Measurements from ENCODE around the gene TMA7B. TPM values are rescaled to one million over a fixed set of nuclear protein-coding genes. Genes with fewer than 3 reads are reported as not detected.

Gene TMA7B
- total and polyA plus RNA-seq, 2 of the 4 experiments (the other 2 are of a cell fraction), result not detected

GRCh38 chr22:40004836-40005235, 44.6 kb downstream of the TMA7B start:
- Histone ChIP-seq H4K5ac (ENCODE audit: low read depth, low read length) (no peak overlapping the region), H2BK5ac (ENCODE audit: low read depth, low read length, poor library complexity, severe bottlenecking) (no peak overlapping the region), H2BK120ac (ENCODE audit: low read depth, low read length) (no peak overlapping the region), H3K27me3 (ENCODE audit: control insufficient read depth, insufficient read depth, low read length) (peaks cover 61% of the 10 kb centered on the region), H3K9me1 (ENCODE audit: insufficient read depth, low read length) (no peaks in the 10 kb centered on the region), H2AFZ (replicated peaks; ENCODE audit: low read length, poor library complexity) (no peak overlapping the region), H4K20me1 (ENCODE audit: insufficient read depth, low read length) (no peaks in the 10 kb centered on the region), H3K27ac (ENCODE audit: insufficient read depth, low read length) (no peak overlapping the region), H3K4ac (ENCODE audit: low read depth, low read length) (no peak overlapping the region), H3K79me1 (ENCODE audit: low read depth in 1 of 2, low read length in 2 of 2) (no peaks in the 10 kb centered on the region), H3K36me3 (ENCODE audit: control insufficient read depth, insufficient read depth, low read length) (no peaks in the 10 kb centered on the region), H2AK9ac (replicated peaks; ENCODE audit: low read depth, low read length, poor library complexity) (no peak overlapping the region), H3K4me1 (ENCODE audit: control insufficient read depth, insufficient read depth, low read length) (peaks cover 2% of the 10 kb centered on the region; the same call in 1 of the 2 replicates), H2BK20ac (ENCODE audit: low read depth, low read length) (no peak overlapping the region), H3K14ac (replicated peaks; ENCODE audit: low read depth, low read length) (no peak overlapping the region), H2BK15ac (ENCODE audit: low read depth, low read length) (no peak overlapping the region), H3K56ac (ENCODE audit: extremely low read depth, insufficient read depth, low read length) (no peak overlapping the region), H3K18ac (ENCODE audit: low read depth, low read length) (no peak overlapping the region), H3K4me3 (ENCODE audit: insufficient read depth, low read depth, low read length) (no peak overlapping the region), H3K9ac (ENCODE audit: low read depth, low read length) (no peak overlapping the region), H3K9me3 (ENCODE audit: control insufficient read depth, insufficient read depth, low read length) (no peaks in the 10 kb centered on the region), H3K4me2 (ENCODE audit: low read depth, low read length) (no peak overlapping the region), H3K23ac (ENCODE audit: low read depth, low read length) (no peak overlapping the region), H4K91ac (ENCODE audit: insufficient read depth, low read depth, low read length) (no peak overlapping the region), H2AK5ac (ENCODE audit: low read depth, low read length) (no peak overlapping the region), H4K8ac (ENCODE audit: low read depth in 2 of 2, low read length in 2 of 2) (no peak overlapping the region)
- BruUV-seq (replicated peaks), result no TSS peak
- in situ Hi-C loops (cut with MboI; ENCODE audit: low sequenced_read_pairs) (no loop called here), dilution Hi-C loops (cut with HindIII; ENCODE audit: low sequenced_read_pairs, unreplicated experiment) (no loop called here), intact Hi-C loops (cut with micrococcal nuclease) (no loop called here)
- ChIA-PET CTCF (interaction anchor here (0.6 kb wide), 1 partner anchor 468 kb away, joined by 4 read pairs; no protein-coding TSS in a partner anchor), POLR2A (ENCODE audit: unreplicated experiment) (no interaction called here)
- no peak for TF ChIP-seq MAZ (IDR thresholded peaks at IDR 0.05; ENCODE audit: borderline replicate concordance, low read depth, low read length)
- no peak for TF ChIP-seq CHD1 (IDR thresholded peaks at IDR 0.05; ENCODE audit: low read depth, low read length)
- TF ChIP-seq RAD21 (IDR thresholded peaks at IDR 0.05; ENCODE audit: low read length), result no peak
- TF ChIP-seq POLR2A (IDR thresholded peaks at IDR 0.05; ENCODE audit: low read depth, low read length), result no peak
- no peak for TF ChIP-seq CEBPB (IDR thresholded peaks at IDR 0.05; ENCODE audit: low read depth, low read length)
- TF ChIP-seq, protein P1, sequence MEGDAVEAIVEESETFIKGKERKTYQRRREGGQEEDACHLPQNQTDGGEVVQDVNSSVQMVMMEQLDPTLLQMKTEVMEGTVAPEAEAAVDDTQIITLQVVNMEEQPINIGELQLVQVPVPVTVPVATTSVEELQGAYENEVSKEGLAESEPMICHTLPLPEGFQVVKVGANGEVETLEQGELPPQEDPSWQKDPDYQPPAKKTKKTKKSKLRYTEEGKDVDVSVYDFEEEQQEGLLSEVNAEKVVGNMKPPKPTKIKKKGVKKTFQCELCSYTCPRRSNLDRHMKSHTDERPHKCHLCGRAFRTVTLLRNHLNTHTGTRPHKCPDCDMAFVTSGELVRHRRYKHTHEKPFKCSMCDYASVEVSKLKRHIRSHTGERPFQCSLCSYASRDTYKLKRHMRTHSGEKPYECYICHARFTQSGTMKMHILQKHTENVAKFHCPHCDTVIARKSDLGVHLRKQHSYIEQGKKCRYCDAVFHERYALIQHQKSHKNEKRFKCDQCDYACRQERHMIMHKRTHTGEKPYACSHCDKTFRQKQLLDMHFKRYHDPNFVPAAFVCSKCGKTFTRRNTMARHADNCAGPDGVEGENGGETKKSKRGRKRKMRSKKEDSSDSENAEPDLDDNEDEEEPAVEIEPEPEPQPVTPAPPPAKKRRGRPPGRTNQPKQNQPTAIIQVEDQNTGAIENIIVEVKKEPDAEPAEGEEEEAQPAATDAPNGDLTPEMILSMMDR (conservative IDR thresholded peaks at IDR 0.05; ENCODE audit: low read depth, low read length), result no peak
- TF ChIP-seq, protein P2, sequence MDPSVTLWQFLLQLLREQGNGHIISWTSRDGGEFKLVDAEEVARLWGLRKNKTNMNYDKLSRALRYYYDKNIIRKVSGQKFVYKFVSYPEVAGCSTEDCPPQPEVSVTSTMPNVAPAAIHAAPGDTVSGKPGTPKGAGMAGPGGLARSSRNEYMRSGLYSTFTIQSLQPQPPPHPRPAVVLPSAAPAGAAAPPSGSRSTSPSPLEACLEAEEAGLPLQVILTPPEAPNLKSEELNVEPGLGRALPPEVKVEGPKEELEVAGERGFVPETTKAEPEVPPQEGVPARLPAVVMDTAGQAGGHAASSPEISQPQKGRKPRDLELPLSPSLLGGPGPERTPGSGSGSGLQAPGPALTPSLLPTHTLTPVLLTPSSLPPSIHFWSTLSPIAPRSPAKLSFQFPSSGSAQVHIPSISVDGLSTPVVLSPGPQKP (IDR thresholded peaks at IDR 0.05; ENCODE audit: borderline replicate concordance, low read depth, low read length), result no peak
- TF ChIP-seq SMC3 (IDR thresholded peaks at IDR 0.05; ENCODE audit: low read depth, low read length), result no peak
- no peak for TF ChIP-seq MAFK (IDR thresholded peaks at IDR 0.05; ENCODE audit: low read depth, low read length)
- no peak for TF ChIP-seq MXI1 (IDR thresholded peaks at IDR 0.05; ENCODE audit: borderline replicate concordance, low read depth, low read length)
- ATAC-seq (ENCODE audit: low read depth), result no peak
- 23% methylated on average over 2 of the region's 6 CpGs; no CpG with 5 or more reads in 1 of the 2 experiments for WGBS, 2 experiments (ENCODE audit: extremely low coverage in 2 of 2, insufficient read length in 1 of 2)
- no peak for DNase-seq
